ENCODE results near the gene KRT31.

DNA sequence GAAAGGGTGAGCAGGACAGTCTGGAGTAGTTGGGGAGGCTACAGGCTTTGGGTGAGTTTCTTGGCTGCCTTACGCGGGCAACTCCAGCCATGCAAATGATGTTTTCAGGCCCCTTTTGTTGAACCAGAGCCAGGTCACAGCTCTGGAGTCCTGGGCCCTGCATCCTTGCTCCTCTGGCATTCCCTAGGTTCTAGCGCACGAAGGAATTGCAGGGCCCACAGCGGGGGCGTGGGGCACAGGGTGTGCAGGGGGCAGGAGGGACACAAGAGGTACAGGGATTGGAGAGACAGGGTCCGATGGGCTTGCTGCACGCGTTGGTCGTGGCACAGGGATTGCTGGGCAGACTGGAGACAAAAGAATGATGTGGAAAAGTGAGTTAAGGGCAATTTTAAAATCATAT lies 3.6 kb downstream of the KRT31 start:
- TF ChIP-seq EGR1 (IDR thresholded peaks at IDR 0.05; ENCODE audit: borderline replicate concordance, low read depth, low read length) (no peak), CBX5 (IDR thresholded peaks at IDR 0.05; ENCODE audit: low read depth, low read length) (no peak), RBBP5 (IDR thresholded peaks at IDR 0.05; ENCODE audit: borderline replicate concordance, low read depth, low read length) (no peak), ZNF274 (IDR thresholded peaks at IDR 0.05; ENCODE audit: borderline replicate concordance, extremely low read depth, low read length) (no peak), RFX5 (IDR thresholded peaks at IDR 0.05; ENCODE audit: borderline replicate concordance, low read depth, low read length) (no peak), SP4 (IDR thresholded peaks at IDR 0.05; ENCODE audit: low read length) (no peak), EZH2 (IDR thresholded peaks at IDR 0.05; ENCODE audit: low read depth, low read length, severe bottlenecking) (no peak), CHD2 (IDR thresholded peaks at IDR 0.05; ENCODE audit: low read length) (no peak), SUZ12 (IDR thresholded peaks at IDR 0.05; ENCODE audit: low read length) (no peak), POLR2A (IDR thresholded peaks at IDR 0.05; ENCODE audit: control extremely low read depth in 1 of 2, low read depth in 2 of 2, low read length in 2 of 2) (no peak), JUND (IDR thresholded peaks at IDR 0.05; ENCODE audit: low read length) (no peak)
- TF ChIP-seq, protein P1, sequence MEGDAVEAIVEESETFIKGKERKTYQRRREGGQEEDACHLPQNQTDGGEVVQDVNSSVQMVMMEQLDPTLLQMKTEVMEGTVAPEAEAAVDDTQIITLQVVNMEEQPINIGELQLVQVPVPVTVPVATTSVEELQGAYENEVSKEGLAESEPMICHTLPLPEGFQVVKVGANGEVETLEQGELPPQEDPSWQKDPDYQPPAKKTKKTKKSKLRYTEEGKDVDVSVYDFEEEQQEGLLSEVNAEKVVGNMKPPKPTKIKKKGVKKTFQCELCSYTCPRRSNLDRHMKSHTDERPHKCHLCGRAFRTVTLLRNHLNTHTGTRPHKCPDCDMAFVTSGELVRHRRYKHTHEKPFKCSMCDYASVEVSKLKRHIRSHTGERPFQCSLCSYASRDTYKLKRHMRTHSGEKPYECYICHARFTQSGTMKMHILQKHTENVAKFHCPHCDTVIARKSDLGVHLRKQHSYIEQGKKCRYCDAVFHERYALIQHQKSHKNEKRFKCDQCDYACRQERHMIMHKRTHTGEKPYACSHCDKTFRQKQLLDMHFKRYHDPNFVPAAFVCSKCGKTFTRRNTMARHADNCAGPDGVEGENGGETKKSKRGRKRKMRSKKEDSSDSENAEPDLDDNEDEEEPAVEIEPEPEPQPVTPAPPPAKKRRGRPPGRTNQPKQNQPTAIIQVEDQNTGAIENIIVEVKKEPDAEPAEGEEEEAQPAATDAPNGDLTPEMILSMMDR (IDR thresholded peaks at IDR 0.05; ENCODE audit: control extremely low read depth in 1 of 3, insufficient read depth in 1 of 3, low read depth in 1 of 3, low read length in 3 of 3), result no peak
- TF ChIP-seq, protein P2, sequence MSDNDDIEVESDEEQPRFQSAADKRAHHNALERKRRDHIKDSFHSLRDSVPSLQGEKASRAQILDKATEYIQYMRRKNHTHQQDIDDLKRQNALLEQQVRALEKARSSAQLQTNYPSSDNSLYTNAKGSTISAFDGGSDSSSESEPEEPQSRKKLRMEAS (IDR thresholded peaks at IDR 0.05), result no peak
